NB4 (cell line): ENCODE data around the gene KAZN.

Source experiments
- MYC ChIP-seq: IDR thresholded peaks from 2 replicates; pipeline ENCODE4 v1.6.1; 2011; ENCODE audit warnings: low read depth, low read length
- POLR2A ChIP-seq: IDR thresholded peaks from 2 replicates; pipeline ENCODE4 v1.6.1; 2011; ENCODE audit warnings: mild to moderate bottlenecking; ENCODE audit not compliant: insufficient read length; ENCODE audit errors: extremely low read depth
- TF ChIP-seq, protein P1 (sequence below): IDR thresholded peaks from 2 replicates; pipeline ENCODE4 v1.6.1; 2011; ENCODE audit warnings: low read depth, low read length

DNA sequence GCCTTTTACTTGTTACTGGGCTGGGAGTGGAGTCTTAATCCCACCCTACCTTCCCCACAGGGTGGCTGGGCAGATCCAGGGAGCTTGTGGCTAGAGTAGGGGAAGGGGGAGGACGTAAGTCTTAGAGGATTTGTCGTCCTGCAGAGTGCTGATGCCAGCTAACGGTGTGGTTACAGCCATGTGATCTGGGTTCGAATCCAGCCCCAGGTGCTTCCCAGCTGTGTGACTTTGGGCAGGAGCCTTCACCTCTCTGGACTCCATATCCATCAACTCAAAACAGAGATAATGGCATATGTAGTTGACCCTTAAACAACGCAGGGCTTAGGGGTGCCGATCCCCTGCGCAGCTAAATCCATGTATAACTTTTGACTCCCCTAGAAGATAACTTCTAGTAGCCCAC, 446.6 kb downstream of the KAZN start:
- TF ChIP-seq MYC: no peak
- TF ChIP-seq POLR2A: no peak
- TF ChIP-seq, protein P1, sequence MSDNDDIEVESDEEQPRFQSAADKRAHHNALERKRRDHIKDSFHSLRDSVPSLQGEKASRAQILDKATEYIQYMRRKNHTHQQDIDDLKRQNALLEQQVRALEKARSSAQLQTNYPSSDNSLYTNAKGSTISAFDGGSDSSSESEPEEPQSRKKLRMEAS: no peak
